Esophagus squamous epithelium (tissue), 4 donors: ENCODE results near the gene CUL3.

Source experiments
- POLR2A ChIP-seq, 4 donors: fragments of 450-650 bp; IDR thresholded peaks; one replicate each; pipeline ENCODE4 v1.6.1; 2017; ENCODE audit warnings: antibody characterized with exemption in 4 of 4, mild to moderate bottlenecking in 4 of 4, moderate library complexity in 3 of 4
- TF ChIP-seq, protein P1 (sequence below), 6 experiments: fragments of 450-650 bp in 4 of 6; fragments of 200-600 bp in 2 of 6; sonication (generic) in 2 of 6; IDR thresholded peaks; one replicate each; pipeline ENCODE4 v1.5.1; 2016 to 2019; ENCODE audit warnings: antibody characterized with exemption in 6 of 6, mild to moderate bottlenecking in 4 of 6, moderate library complexity in 4 of 6

DNA sequence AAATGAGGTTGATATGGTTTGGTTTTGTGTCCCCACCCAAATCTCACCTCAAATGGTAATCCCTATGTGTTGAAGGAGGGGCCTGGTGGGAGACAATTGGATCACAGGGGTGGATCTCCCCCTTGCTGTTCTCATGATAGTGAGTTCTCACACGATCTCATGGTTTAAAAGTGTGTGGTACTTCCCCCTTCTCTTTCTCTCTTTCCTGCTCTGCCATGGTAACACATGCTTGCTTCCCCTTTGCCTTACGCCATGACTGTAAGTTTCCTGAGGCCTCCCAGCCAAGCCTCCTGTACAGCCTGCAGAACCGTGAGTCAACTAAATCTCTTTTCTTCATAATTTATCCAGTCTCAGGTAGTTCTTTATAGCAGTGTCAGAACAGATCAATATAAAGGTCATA, 158.5 kb downstream of the CUL3 start:
- TF ChIP-seq, protein P1, sequence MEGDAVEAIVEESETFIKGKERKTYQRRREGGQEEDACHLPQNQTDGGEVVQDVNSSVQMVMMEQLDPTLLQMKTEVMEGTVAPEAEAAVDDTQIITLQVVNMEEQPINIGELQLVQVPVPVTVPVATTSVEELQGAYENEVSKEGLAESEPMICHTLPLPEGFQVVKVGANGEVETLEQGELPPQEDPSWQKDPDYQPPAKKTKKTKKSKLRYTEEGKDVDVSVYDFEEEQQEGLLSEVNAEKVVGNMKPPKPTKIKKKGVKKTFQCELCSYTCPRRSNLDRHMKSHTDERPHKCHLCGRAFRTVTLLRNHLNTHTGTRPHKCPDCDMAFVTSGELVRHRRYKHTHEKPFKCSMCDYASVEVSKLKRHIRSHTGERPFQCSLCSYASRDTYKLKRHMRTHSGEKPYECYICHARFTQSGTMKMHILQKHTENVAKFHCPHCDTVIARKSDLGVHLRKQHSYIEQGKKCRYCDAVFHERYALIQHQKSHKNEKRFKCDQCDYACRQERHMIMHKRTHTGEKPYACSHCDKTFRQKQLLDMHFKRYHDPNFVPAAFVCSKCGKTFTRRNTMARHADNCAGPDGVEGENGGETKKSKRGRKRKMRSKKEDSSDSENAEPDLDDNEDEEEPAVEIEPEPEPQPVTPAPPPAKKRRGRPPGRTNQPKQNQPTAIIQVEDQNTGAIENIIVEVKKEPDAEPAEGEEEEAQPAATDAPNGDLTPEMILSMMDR (IDR thresholded peaks at IDR 0.05): no peak
- TF ChIP-seq POLR2A (IDR thresholded peaks at IDR 0.05): no peak
